Right lobe of liver (tissue), 4 donors: ENCODE data around the gene ARFIP2.

Experiments used
- POLR2A ChIP-seq: fragments of 450-650 bp; IDR thresholded peaks from one replicate; pipeline ENCODE4 v1.6.1; 2017; ENCODE audit warnings: antibody characterized with exemption, mild to moderate bottlenecking
- TF ChIP-seq, protein P1 (sequence below), 4 donors: fragments of 200-600 bp in 3 of 4; fragments of 450-650 bp in 1 of 4; IDR thresholded peaks; one replicate each; pipeline versions ENCODE4 v1.5.1 to v1.8.0; 2016 to 2022; ENCODE audit warnings: antibody characterized with exemption in 4 of 4, mild to moderate bottlenecking in 2 of 4
- donor health status: DM: no; HTN: no; CAD: no.
- donor health status: DM: no; HTN: no; CAD: no.
- donor health status: DM: no; HTN: yes; CAD: no.

- TF ChIP-seq, protein P1, sequence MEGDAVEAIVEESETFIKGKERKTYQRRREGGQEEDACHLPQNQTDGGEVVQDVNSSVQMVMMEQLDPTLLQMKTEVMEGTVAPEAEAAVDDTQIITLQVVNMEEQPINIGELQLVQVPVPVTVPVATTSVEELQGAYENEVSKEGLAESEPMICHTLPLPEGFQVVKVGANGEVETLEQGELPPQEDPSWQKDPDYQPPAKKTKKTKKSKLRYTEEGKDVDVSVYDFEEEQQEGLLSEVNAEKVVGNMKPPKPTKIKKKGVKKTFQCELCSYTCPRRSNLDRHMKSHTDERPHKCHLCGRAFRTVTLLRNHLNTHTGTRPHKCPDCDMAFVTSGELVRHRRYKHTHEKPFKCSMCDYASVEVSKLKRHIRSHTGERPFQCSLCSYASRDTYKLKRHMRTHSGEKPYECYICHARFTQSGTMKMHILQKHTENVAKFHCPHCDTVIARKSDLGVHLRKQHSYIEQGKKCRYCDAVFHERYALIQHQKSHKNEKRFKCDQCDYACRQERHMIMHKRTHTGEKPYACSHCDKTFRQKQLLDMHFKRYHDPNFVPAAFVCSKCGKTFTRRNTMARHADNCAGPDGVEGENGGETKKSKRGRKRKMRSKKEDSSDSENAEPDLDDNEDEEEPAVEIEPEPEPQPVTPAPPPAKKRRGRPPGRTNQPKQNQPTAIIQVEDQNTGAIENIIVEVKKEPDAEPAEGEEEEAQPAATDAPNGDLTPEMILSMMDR (IDR thresholded peaks at IDR 0.05), result no peak
- TF ChIP-seq POLR2A, result no peak
Measured at GRCh38 chr11:6486256-6486655, 5.1 kb upstream of the ARFIP2 start.
